ENCODE results near the gene DEUP1.

GRCh38 chr11:93458286-93458685 is 127.7 kb downstream of the DEUP1 start:
- TF ChIP-seq CTCF (IDR thresholded peaks at IDR 0.05) = no peak
- TF ChIP-seq EP300 (IDR thresholded peaks at IDR 0.05) = no peak
- TF ChIP-seq POLR2A (IDR thresholded peaks at IDR 0.05) = no peak
